A549 (cell line): ENCODE measurements around the gene CFAP58. TPM values are rescaled to one million over a fixed set of nuclear protein-coding genes. Genes with fewer than 3 reads are reported as not detected.

ENCODE experiments used
- ATAC-seq, 2 experiments: fragments of 200-7000 bp in 1 of 2; fragments of >200 bp in 1 of 2; cut with Nextera tagmentation in 1 of 2; cut with Tn5 transposase in 1 of 2; 3 replicates each; pipeline versions ENCODE4 v1.8.0 to v1.9.1; 2018 to 2020; ENCODE audit warnings: mild to moderate bottlenecking in 1 of 2, moderate library complexity in 1 of 2
- CTCF ChIA-PET: fragments of 300-600 bp; sonication (Branson Sonifier 250); formaldehyde crosslinking; extraction: SDS; loops from one replicate; lab custom pipeline; 2021; ENCODE audit warnings: antibody characterized with exemption, inconsistent platforms; lab: Yijun Ruan, JAX
- POLR2A ChIA-PET: fragments of 350-600 bp; formaldehyde crosslinking; extraction: SDS; loops from one replicate; lab custom pipeline; 2021; ENCODE audit warnings: antibody characterized with exemption, inconsistent platforms; lab: Yijun Ruan, JAX
- DNase-seq, 2 experiments: peaks; one replicate each; pipeline versions ENCODE4 v3.0.0 to v3.0.0-alpha.2; 2011 to 2016; ENCODE audit warnings: low read depth in 1 of 2, low spot score in 1 of 2
- FAIRE-seq: peaks from 2 replicates; lab custom pipeline; 2011; peaks lifted over from hg19 to GRCh38; lab: Jason Lieb, UNC
- H3K27ac ChIP-seq, 2 experiments: fragments of >200 bp; sonication (Bioruptor Twin); formaldehyde crosslinking; 3 replicates each; pipeline ENCODE4 v1.5.1; 2016 to 2017
- H3K4me1 ChIP-seq: fragments of >200 bp; sonication (Bioruptor Twin); formaldehyde crosslinking; 3 replicates; pipeline ENCODE4 v1.6.1; 2016
- H3K4me2 ChIP-seq: fragments of >200 bp; sonication (Bioruptor Twin); formaldehyde crosslinking; 3 replicates; pipeline ENCODE4 v1.6.1; 2016
- H3K4me3 ChIP-seq: fragments of >200 bp; sonication (Bioruptor Twin); formaldehyde crosslinking; 3 replicates; pipeline ENCODE4 v1.5.1; 2016
- H3K9me3 ChIP-seq: fragments of >200 bp; sonication (Bioruptor Twin); formaldehyde crosslinking; 3 replicates; pipeline ENCODE4 v1.6.1; 2016
- ATOH8 ChIP-seq: fragments of 250-450 bp; sonication (Bioruptor Pico); IDR thresholded peaks from 2 replicates; pipeline ENCODE4 v1.5.0; 2020; ENCODE audit warnings: low read depth, mild to moderate bottlenecking, moderate library complexity
- BCL3 ChIP-seq: fragments of >200 bp; sonication (Bioruptor Twin); formaldehyde crosslinking; IDR thresholded peaks from 3 replicates; pipeline ENCODE4 v1.6.1; 2016
- BHLHE40 ChIP-seq: IDR thresholded peaks from 2 replicates; pipeline ENCODE4 v1.6.1; 2012; ENCODE audit warnings: low read depth, low read length, inconsistent platforms
- CBX8 ChIP-seq: fragments of 200-600 bp; sonication (generic); IDR thresholded peaks from 2 replicates; pipeline ENCODE4 v1.6.1; 2016
- CHD2 ChIP-seq: fragments of 150-350 bp; IDR thresholded peaks from 2 replicates; pipeline ENCODE4 v1.6.1; 2014; ENCODE audit warnings: low read length; ENCODE audit not compliant: partially characterized antibody
- CHD4 ChIP-seq: fragments of 200-600 bp; sonication (generic); IDR thresholded peaks from 2 replicates; pipeline ENCODE4 v1.6.1; 2016; ENCODE audit warnings: antibody characterized with exemption, mild to moderate bottlenecking, borderline replicate concordance
- CTCF ChIP-seq: fragments of >200 bp; sonication (Bioruptor Twin); formaldehyde crosslinking; IDR thresholded peaks from 3 replicates; pipeline ENCODE4 v1.5.1; 2016
- ELK1 ChIP-seq: fragments of 150-350 bp; IDR thresholded peaks from 2 replicates; pipeline ENCODE4 v1.6.1; 2014; ENCODE audit warnings: low read depth, mild to moderate bottlenecking, low read length
- ESRRA ChIP-seq: fragments of 150-350 bp; IDR thresholded peaks from 2 replicates; pipeline ENCODE4 v1.6.1; 2014; ENCODE audit warnings: mild to moderate bottlenecking, low read length, borderline replicate concordance
- FOSB ChIP-seq: fragments of 250-450 bp; sonication (Bioruptor Pico); IDR thresholded peaks from 2 replicates; pipeline ENCODE4 v1.5.0; 2020; ENCODE audit warnings: mild to moderate bottlenecking, moderate library complexity
- GATA3 ChIP-seq: IDR thresholded peaks from 2 replicates; pipeline ENCODE4 v1.6.1; 2012; ENCODE audit warnings: borderline replicate concordance
- HOXA7 ChIP-seq: fragments of 250-450 bp; sonication (Bioruptor Pico); IDR thresholded peaks from 2 replicates; pipeline ENCODE4 v1.5.0; 2020; ENCODE audit warnings: mild to moderate bottlenecking, moderate library complexity
- HOXB13 ChIP-seq: fragments of 250-450 bp; sonication (Bioruptor Pico); IDR thresholded peaks from 2 replicates; pipeline ENCODE4 v1.5.0; 2020; ENCODE audit warnings: low read depth, mild to moderate bottlenecking, moderate library complexity
- MAFK ChIP-seq: fragments of 450-650 bp; IDR thresholded peaks from 2 replicates; pipeline ENCODE4 v1.6.1; 2014; ENCODE audit not compliant: partially characterized antibody
- NR3C1 ChIP-seq: fragments of >200 bp; sonication (Bioruptor Twin); formaldehyde crosslinking; IDR thresholded peaks from 3 replicates; pipeline ENCODE4 v1.6.1; 2017
- POLR2A ChIP-seq: IDR thresholded peaks from 2 replicates; pipeline ENCODE4 v1.6.1; 2012; ENCODE audit warnings: mild to moderate bottlenecking, low read length
- RAD21 ChIP-seq, 2 experiments: fragments of >200 bp in 1 of 2; sonication (Bioruptor Twin) in 1 of 2; formaldehyde crosslinking in 1 of 2; IDR thresholded peaks in 1 of 2; conservative IDR thresholded peaks in 1 of 2; 2 replicates in 1 of 2; 3 replicates in 1 of 2; pipeline ENCODE4 v1.6.1; 2012 to 2018; ENCODE audit warnings: inconsistent platforms in 1 of 2
- RNF2 ChIP-seq: fragments of 200-600 bp; sonication (generic); IDR thresholded peaks from 2 replicates; pipeline ENCODE4 v1.6.1; 2016; ENCODE audit warnings: low read depth, mild to moderate bottlenecking, antibody characterized with exemption, moderate library complexity, borderline replicate concordance
- SMC3 ChIP-seq: fragments of >200 bp; sonication (Bioruptor Twin); formaldehyde crosslinking; IDR thresholded peaks from 3 replicates; pipeline ENCODE4 v1.6.1; 2018; ENCODE audit warnings: inconsistent platforms
- TFCP2L1 ChIP-seq: fragments of 250-450 bp; sonication (Bioruptor Pico); IDR thresholded peaks from 2 replicates; pipeline ENCODE4 v1.5.0; 2021; ENCODE audit warnings: mild to moderate bottlenecking
- USF2 ChIP-seq: fragments of 450-650 bp; IDR thresholded peaks from 2 replicates; pipeline ENCODE4 v1.6.1; 2014; ENCODE audit warnings: antibody characterized with exemption
- ZC3H11A ChIP-seq: fragments of 450-650 bp; IDR thresholded peaks from 2 replicates; pipeline ENCODE4 v1.6.1; 2014; ENCODE audit warnings: antibody characterized with exemption, mild to moderate bottlenecking
- ZSCAN20 ChIP-seq: fragments of 250-450 bp; sonication (Bioruptor Pico); IDR thresholded peaks from 2 replicates; pipeline ENCODE4 v1.8.0; 2022; ENCODE audit warnings: mild to moderate bottlenecking, moderate library complexity
- WGBS: methylation state at CpG from one replicate; pipeline ENCODE4 v1.1.6; 2017; ENCODE audit errors: missing lambda C conversion rate; 5-methylcytosine and 5-hydroxymethylcytosine counted together
- polyA plus RNA-seq, 4 experiments: library from polyadenylated mRNA; depleted of rRNA in 3 of 4; stranded (reverse); fragments of >200 nt; fragmentation: RNase III in 1 of 4; extraction: RNeasy Plus Mini Kit Qiagen cat#74134 plus additional on column Dnase treatment in 1 of 4; gene quantifications; 2 replicates in 3 of 4; 3 replicates in 1 of 4; pipeline ENCODE4 v1.2.3, GENCODE V29; 2011 to 2017

Gene CFAP58
- polyA plus RNA-seq, 2 of the 4 experiments (the other 2 are of a cell fraction): 0.22 to 0.25 TPM

GRCh38 chr10:104350127-104350635 is 3.5 kb upstream of the CFAP58 start:
- Histone ChIP-seq H3K27ac (peak overlapping the region; percentile 49 to 74), H3K9me3 (no peaks in the 10 kb centered on the region), H3K4me1 (peaks cover 20% of the 10 kb centered on the region), H3K4me3 (no peak overlapping the region), H3K4me2 (peak overlapping the region; percentile 68)
- ATAC-seq (peak; percentile 73 to 80), DNase-seq (peak; percentile 62 to 68), FAIRE-seq (no peak)
- CTCF ChIA-PET: interaction anchor here (0.6 to 13.2 kb wide), 29 partner anchors 11 to 332 kb away, joined by 3 to 339 read pairs (median 5); partner anchors contain the start of gene ITPRIP
- TF ChIP-seq HOXA7 (CRISPR knock-in tag) (no peak), MAFK (peak; percentile 97), CTCF (peak; percentile 95), RAD21 (conservative IDR thresholded peaks at IDR 0.05 in 1 of 2, IDR thresholded peaks at IDR 0.05 in 1 of 2) (peak; percentile 94 to 96), ESRRA (0 out of 2 replicates have a peak, but pooled peaks have one; percentile 18), ELK1 (no peak), SMC3 (peak; percentile 86), HOXB13 (CRISPR knock-in tag) (no peak)
- 34% methylated on average over 6 of the region's 6 CpGs for WGBS
- POLR2A ChIA-PET: interaction anchor here (0.5 to 1.8 kb wide), 5 partner anchors 12 to 354 kb away, joined by 3 to 8 read pairs (median 4); partner anchors contain the start of genes GSTO2 and ITPRIP

- no peak for ATAC-seq
- no peak overlapping the region for H3K4me2 ChIP-seq
- CTCF ChIA-PET: interaction anchor here (0.6 to 13.2 kb wide), 25 partner anchors 10 to 305 kb away, joined by 3 to 339 read pairs (median 7); partner anchors contain the start of genes GSTO1 and ITPRIP
- POLR2A ChIA-PET: interaction anchor here (0.8 to 1.0 kb wide), 2 partner anchors 77 to 82 kb away, joined by 3 read pairs; partner anchors contain the start of gene GSTO2
- H3K27ac ChIP-seq: no peak overlapping the region
- TF ChIP-seq NR3C1 (no peak), POLR2A (no peak)
- TF ChIP-seq, all 56 proteins: peak for 0
- Histone ChIP-seq H3K9me3 (no peaks in the 10 kb centered on the region), H3K4me3 (no peak overlapping the region), H3K4me1 (peaks cover 20% of the 10 kb centered on the region)
- 4% methylated on average over 2 of the region's 2 CpGs for WGBS
- FAIRE-seq: no peak
- DNase-seq: no peak
Measured at GRCh38 chr10:104351061-104351702, 2.5 kb upstream of the CFAP58 start.

- TF ChIP-seq ZC3H11A (no peak), BCL3 (no peak), ATOH8 (no peak), ZSCAN20 (CRISPR knock-in tag) (no peak), GATA3 (no peak), ESRRA (no peak), CHD4 (no peak), TFCP2L1 (CRISPR knock-in tag) (no peak), RNF2 (no peak), FOSB (CRISPR knock-in tag) (no peak), BHLHE40 (no peak), RAD21 (conservative IDR thresholded peaks at IDR 0.05 in 1 of 2, IDR thresholded peaks at IDR 0.05 in 1 of 2) (no peak), CBX8 (no peak), CHD2 (no peak), USF2 (no peak)
- ATAC-seq (no peak), FAIRE-seq (no peak), DNase-seq (no peak)
- POLR2A ChIA-PET: interaction anchor here (1.0 kb wide), 1 partner anchor 83 kb away, joined by 3 read pairs; the partner anchor contains the start of gene GSTO2
- WGBS: 83% methylated on average over 1 of the region's 1 CpG
- CTCF ChIA-PET: interaction anchor here (0.8 to 13.2 kb wide), 13 partner anchors 10 to 288 kb away, joined by 3 to 339 read pairs (median 10); partner anchors contain the start of genes GSTO1 and ITPRIP
- Histone ChIP-seq H3K9me3 (no peaks in the 10 kb centered on the region), H3K4me2 (no peak overlapping the region), H3K4me1 (peaks cover 20% of the 10 kb centered on the region), H3K4me3 (no peak overlapping the region), H3K27ac (no peak overlapping the region)
Measured at GRCh38 chr10:104351919-104352318, 1.7 kb upstream of the CFAP58 start.
